ENCODE data around the gene ERO1B.

GRCh38 chr1:236207121-236207520, 74.6 kb downstream of the ERO1B start:
- TF ChIP-seq POLR2A (IDR thresholded peaks at IDR 0.05; ENCODE audit: low read depth, low read length) (no peak), CTCF (conservative IDR thresholded peaks at IDR 0.05; ENCODE audit: low read depth, low read length) (no peak), RFX5 (IDR thresholded peaks at IDR 0.05; ENCODE audit: low read depth, low read length) (no peak), RAD21 (IDR thresholded peaks at IDR 0.05; ENCODE audit: low read length) (no peak), MAFK (IDR thresholded peaks at IDR 0.05; ENCODE audit: low read depth, low read length) (no peak), USF2 (IDR thresholded peaks at IDR 0.05; ENCODE audit: low read depth, low read length) (no peak), FOS (IDR thresholded peaks at IDR 0.05; ENCODE audit: low read depth, low read length) (no peak)
